ENCODE results near the gene TRMT44.
A peak's percentile ranks its signal among the peaks of the same experiment; 100 is the strongest.

Gene TRMT44, protein sequence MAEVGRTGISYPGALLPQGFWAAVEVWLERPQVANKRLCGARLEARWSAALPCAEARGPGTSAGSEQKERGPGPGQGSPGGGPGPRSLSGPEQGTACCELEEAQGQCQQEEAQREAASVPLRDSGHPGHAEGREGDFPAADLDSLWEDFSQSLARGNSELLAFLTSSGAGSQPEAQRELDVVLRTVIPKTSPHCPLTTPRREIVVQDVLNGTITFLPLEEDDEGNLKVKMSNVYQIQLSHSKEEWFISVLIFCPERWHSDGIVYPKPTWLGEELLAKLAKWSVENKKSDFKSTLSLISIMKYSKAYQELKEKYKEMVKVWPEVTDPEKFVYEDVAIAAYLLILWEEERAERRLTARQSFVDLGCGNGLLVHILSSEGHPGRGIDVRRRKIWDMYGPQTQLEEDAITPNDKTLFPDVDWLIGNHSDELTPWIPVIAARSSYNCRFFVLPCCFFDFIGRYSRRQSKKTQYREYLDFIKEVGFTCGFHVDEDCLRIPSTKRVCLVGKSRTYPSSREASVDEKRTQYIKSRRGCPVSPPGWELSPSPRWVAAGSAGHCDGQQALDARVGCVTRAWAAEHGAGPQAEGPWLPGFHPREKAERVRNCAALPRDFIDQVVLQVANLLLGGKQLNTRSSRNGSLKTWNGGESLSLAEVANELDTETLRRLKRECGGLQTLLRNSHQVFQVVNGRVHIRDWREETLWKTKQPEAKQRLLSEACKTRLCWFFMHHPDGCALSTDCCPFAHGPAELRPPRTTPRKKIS

DNA sequence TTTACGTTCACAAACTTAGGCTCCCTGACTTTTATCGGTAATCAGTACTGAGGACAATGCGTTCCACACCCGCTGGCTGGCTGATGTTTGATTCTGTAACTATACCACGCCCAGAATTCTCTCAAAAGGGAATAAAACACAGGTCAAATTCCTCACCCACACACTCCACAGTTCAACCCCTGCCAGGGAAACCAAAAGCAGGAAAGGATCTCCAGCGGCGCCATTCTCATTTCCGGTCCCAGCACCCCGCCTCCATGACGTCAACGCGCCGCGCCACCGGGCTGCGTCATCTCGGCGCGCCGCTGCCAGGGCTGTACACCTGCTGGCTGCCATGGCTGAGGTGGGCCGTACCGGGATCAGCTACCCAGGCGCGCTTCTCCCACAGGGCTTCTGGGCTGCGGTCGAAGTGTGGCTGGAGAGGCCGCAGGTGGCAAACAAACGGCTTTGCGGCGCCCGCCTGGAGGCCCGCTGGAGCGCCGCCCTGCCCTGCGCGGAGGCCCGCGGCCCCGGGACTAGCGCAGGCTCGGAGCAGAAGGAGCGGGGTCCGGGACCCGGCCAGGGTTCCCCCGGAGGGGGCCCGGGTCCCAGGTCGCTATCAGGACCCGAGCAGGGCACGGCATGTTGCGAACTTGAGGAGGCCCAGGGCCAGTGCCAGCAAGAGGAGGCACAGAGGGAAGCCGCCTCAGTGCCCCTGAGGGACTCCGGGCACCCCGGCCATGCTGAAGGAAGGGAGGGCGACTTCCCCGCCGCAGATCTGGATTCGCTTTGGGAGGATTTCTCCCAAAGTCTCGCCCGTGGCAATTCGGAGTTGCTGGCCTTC is at the start of gene TRMT44, which contains the start of gene ACOX3:
Gene TRMT44 (plus strand): TSS at position 286 of the 820 bp plus-strand sequence. CDS start 46 bp downstream, at position 332.
Gene ACOX3 (minus strand): TSS at position 232 of the 820 bp plus-strand sequence. CDS start 24,202 bp downstream, outside the sequence.
- peak within 1 kb of the TSS; percentile 79 for H3K4me3 ChIP-seq (ENCODE audit: low read length)
- DNase-seq (ENCODE audit: low read depth), result peak; percentile 52
- TF ChIP-seq, protein P1, sequence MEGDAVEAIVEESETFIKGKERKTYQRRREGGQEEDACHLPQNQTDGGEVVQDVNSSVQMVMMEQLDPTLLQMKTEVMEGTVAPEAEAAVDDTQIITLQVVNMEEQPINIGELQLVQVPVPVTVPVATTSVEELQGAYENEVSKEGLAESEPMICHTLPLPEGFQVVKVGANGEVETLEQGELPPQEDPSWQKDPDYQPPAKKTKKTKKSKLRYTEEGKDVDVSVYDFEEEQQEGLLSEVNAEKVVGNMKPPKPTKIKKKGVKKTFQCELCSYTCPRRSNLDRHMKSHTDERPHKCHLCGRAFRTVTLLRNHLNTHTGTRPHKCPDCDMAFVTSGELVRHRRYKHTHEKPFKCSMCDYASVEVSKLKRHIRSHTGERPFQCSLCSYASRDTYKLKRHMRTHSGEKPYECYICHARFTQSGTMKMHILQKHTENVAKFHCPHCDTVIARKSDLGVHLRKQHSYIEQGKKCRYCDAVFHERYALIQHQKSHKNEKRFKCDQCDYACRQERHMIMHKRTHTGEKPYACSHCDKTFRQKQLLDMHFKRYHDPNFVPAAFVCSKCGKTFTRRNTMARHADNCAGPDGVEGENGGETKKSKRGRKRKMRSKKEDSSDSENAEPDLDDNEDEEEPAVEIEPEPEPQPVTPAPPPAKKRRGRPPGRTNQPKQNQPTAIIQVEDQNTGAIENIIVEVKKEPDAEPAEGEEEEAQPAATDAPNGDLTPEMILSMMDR (conservative IDR thresholded peaks at IDR 0.05; ENCODE audit: low read depth, low read length), result no peak

DNA sequence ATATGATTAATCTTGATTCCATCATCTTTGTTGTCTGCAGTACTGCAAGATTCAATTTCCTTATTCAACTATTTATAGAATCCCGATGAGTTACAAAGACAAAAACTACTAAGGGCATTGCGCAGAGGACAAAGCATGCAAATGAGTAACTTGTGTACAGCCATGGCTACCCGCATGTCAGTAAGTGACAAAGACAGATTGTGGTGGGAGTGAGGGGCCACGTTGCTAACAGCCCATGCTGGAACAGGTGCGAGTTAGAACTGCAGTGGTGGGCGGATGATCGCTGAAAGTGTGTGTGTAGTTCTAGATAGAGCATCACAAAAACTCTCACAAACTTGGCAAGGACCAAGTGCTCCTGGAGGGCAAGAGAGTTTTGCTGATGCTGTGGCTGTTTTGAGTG is 49.5 kb upstream of the TRMT44 start:
- no peak for DNase-seq (ENCODE audit: low read depth)
- no peak overlapping the region for H3K4me3 ChIP-seq (ENCODE audit: low read length)
- TF ChIP-seq, protein P1 (conservative IDR thresholded peaks at IDR 0.05; ENCODE audit: low read depth, low read length), result no peak

DNA sequence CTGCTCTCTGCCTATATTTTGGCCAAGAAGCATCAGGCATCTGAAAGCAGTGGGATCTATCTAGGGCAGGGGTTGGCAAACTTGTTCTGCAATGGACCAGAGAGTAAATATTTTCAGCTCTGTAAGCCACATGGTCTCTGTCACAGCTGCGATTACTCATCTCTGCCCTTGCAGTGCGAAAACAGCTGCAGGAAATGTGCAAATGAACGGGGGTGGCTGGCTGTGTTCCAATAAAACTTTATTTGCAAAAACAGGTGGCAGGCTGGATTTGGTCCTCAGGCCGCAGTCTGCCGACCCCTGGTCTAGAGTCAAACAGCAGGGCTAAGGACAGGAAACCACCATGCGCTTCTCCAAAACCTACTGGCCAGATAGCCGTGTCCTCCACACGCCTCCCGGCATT is 48.6 kb upstream of the TRMT44 start:
- TF ChIP-seq, protein P1 (conservative IDR thresholded peaks at IDR 0.05; ENCODE audit: low read depth, low read length), result no peak
- no peak for DNase-seq (ENCODE audit: low read depth)
- no peak overlapping the region for H3K4me3 ChIP-seq (ENCODE audit: low read length)

DNA sequence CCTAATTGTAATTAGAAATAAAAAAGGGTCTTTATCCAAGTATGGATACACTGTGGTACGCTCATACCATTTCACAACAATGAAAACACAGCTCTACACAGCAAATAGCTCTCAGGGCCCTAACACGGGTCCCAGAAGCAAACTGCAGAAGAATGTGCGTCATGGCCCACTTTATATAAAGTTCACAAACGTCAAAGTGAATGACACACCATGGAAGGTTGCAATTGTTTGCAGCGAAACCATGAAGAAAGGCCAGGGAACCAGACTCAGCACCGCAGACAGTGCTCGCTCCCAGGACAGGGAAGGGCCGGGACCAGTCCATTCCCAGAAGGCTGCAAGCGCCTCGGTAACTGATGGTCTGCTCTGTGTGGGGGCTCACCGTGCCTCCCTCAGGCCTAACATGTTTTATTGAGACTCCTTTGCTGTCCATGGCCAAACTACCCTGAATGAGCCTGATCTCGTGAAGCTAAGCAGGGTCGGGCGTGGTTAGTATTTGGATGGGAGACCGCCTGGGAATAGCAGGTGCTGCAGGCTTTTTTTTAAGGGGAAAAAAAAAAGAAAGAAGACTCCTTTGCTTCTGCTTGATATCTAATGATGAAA is 47.9 kb upstream of the TRMT44 start:
- no peak for DNase-seq (ENCODE audit: low read depth)
- H3K4me3 ChIP-seq (ENCODE audit: low read length), result no peak overlapping the region
- TF ChIP-seq, protein P1 (conservative IDR thresholded peaks at IDR 0.05; ENCODE audit: low read depth, low read length), result no peak

DNA sequence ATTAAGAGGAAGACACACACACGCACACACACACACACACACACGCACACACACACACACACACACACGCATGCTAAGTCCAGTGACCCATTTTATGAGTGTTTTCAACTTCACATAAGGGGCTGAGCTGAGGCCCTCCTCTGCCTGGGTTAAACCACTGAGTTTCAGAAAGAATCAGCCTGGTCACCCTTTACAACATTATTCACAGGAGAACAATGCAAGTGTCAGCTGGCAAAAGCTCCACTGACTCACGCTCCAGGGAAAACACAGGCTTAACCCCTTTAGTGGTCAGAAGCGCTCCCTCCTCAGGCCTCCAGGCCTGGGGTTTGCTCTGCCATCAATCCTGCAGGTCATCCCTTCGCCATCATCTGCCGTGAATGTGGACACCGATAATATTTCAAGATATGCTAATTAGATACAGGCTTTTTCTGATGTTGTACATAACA is 47.0 kb upstream of the TRMT44 start:
- TF ChIP-seq, protein P1 (conservative IDR thresholded peaks at IDR 0.05; ENCODE audit: low read depth, low read length), result peak; percentile 23
- DNase-seq (ENCODE audit: low read depth), result peak; percentile 88
- no peak overlapping the region for H3K4me3 ChIP-seq (ENCODE audit: low read length)

DNA sequence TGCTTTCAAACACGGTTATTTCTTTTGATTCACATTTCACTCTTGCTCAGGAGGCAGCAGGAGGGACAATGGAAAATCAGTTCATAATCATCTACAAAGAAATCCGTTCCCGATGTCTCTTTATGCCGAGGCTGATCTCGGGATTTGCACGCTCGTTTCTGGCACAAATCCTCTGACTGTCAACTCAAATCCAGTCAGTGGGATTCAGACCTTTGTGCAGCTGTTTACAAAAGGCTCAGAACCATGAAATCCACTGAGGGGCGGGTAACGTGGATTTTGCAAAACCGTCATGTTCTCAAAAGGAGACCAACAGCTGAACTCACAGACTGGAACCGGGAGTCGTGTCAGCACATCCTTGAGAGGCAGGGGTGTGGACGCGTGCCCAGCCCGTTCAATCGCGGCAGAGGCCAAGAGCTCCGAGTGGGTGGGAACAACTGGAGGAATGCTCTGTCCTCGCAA is 46.5 kb upstream of the TRMT44 start:
- H3K4me3 ChIP-seq (ENCODE audit: low read length), result no peak overlapping the region
- TF ChIP-seq, protein P1 (conservative IDR thresholded peaks at IDR 0.05; ENCODE audit: low read depth, low read length), result no peak
- peak; percentile 55 for DNase-seq (ENCODE audit: low read depth)
